NB4 (cell line): ENCODE results near the gene STAB2.

Experiments used
- MYC ChIP-seq: IDR thresholded peaks from 2 replicates; pipeline ENCODE4 v1.6.1; 2011; ENCODE audit warnings: low read depth, low read length
- POLR2A ChIP-seq: IDR thresholded peaks from 2 replicates; pipeline ENCODE4 v1.6.1; 2011; ENCODE audit warnings: mild to moderate bottlenecking; ENCODE audit not compliant: insufficient read length; ENCODE audit errors: extremely low read depth
- TF ChIP-seq, protein P1 (sequence below): IDR thresholded peaks from one replicate; pipeline ENCODE4 v1.5.1; 2012; ENCODE audit warnings: low read depth, low read length

DNA sequence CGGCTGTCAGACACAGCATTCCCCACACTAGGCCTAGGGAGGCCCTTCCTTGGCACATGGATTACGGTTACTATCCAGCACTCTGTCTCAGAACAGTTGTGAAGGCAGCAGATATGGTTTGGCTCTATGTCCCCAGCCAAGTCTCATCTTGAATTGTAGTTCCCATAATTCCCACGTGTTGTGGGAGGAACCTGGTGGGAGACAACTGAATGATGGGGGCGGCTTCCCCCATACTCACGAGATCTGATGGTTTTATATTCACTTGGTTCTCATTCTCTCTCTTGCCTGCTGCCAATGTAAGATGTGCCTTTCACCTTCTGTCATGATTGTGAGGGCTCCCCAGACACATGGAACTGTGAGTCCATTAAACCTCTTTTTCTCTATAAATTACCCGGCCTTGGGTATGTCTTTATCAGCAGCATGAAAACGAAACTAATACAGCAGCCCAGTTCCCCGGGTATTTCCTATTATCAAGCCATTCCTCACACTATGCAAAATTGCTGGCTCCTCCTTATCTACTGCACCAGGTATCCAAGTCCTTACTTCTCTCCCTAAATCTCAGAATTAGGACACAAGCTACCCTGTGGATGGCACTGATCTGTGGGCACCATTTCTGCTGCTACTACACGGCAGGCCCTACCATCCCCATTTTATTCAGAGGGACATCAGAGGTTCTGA, 220.6 kb downstream of the STAB2 start:
- TF ChIP-seq, protein P1, sequence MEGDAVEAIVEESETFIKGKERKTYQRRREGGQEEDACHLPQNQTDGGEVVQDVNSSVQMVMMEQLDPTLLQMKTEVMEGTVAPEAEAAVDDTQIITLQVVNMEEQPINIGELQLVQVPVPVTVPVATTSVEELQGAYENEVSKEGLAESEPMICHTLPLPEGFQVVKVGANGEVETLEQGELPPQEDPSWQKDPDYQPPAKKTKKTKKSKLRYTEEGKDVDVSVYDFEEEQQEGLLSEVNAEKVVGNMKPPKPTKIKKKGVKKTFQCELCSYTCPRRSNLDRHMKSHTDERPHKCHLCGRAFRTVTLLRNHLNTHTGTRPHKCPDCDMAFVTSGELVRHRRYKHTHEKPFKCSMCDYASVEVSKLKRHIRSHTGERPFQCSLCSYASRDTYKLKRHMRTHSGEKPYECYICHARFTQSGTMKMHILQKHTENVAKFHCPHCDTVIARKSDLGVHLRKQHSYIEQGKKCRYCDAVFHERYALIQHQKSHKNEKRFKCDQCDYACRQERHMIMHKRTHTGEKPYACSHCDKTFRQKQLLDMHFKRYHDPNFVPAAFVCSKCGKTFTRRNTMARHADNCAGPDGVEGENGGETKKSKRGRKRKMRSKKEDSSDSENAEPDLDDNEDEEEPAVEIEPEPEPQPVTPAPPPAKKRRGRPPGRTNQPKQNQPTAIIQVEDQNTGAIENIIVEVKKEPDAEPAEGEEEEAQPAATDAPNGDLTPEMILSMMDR: no peak
- TF ChIP-seq MYC: no peak
- no peak for TF ChIP-seq POLR2A
